Right ventricle myocardium inferior (tissue), 1 donor: ENCODE results near the gene TMEM217. TPM values are rescaled to one million over a fixed set of nuclear protein-coding genes. Genes with fewer than 3 reads are reported as not detected.
"Not testable (repeated sequence)": the region's sequence is repeated elsewhere in the genome, so short reads cannot be mapped to it uniquely, and the experiment has no call there.

Source experiments
- ATAC-seq: fragments of 200-7000 bp; cut with Tn5 transposase; one replicate; pipeline ENCODE4 v1.9.1; 2020; ENCODE audit warnings: mild to moderate bottlenecking, moderate library complexity
- DNase-seq: peaks from one replicate; pipeline ENCODE4 v3.0.0; 2021; ENCODE audit errors: missing footprints
- intact Hi-C: fragments of 100-400 bp; cut with DNase I; formaldehyde crosslinking; loops from one replicate; pipeline ENCODE4 v1.11.0; 2022
- long read RNA-seq: library from polyadenylated mRNA; unstranded; transcript quantifications from one replicate; pipeline ENCODE4 v2.0.0, GENCODE V29; 2021
- total RNA-seq: library from RNA; stranded (reverse); fragmentation: NEBNext Ultra II Directional; extraction: Animal tissue kit (Norgen Biotek cat#: 25700); gene quantifications from one replicate; pipeline ENCODE4 v1.2.1, GENCODE V29; 2021
- donor health status: DM: no; HTN: yes; CAD: no; lungs with severe emphysema.

Gene TMEM217
- 0.30 TPM for total RNA-seq
- long read RNA-seq, result 0 reads

DNA sequence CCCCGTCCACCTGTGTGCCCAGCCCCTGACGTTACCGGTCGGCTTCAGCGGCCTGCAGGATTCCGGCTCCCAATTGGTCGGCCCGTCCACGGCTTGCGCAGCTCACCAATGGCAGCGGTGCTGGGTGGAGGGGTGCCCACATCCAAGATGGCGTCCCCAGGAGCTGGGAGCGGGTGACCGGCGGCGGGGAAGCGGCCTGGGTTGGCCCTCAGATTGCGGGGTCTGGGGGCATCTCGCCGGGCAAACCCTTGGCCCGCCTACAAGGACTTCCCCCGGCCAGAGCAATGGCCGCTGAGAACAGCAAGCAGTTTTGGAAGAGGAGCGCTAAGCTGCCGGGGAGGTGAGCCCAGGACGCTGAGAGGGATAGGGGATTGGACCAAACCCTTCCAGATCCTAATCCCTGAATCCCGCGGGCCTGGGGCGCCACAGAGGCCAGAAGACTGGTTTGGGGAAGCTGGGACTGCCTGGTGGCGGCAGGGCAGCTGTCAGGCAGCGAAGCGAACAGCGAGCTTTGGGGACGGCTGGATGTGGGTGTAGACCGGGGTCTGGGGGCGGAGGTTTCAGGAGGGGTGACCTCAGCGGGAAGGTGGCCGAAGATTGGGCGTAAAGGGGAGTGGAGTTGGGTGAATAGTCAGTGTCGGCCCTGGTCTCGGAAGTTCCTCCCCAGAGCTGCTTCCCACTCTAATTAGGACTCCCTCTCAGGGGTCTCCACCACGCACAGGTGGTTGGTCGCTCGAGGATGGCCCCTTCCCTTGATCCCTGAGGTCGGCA, at the start of gene TMEM217, which contains the start of gene TBC1D22B:
Gene TMEM217 (minus strand): TSS at position 511 of the 771 bp plus-strand sequence. CDS start 39,114 bp downstream, outside the sequence.
Gene TBC1D22B (plus strand): TSS at position 139 of the 771 bp plus-strand sequence. CDS start 146 bp downstream, at position 285.
- intact Hi-C loops, result loop anchor here (2.0 kb wide), 1 partner anchor 27 kb away; no protein-coding TSS in a partner anchor
- DNase-seq (peak; percentile 96), ATAC-seq (peak; percentile 100)

DNA sequence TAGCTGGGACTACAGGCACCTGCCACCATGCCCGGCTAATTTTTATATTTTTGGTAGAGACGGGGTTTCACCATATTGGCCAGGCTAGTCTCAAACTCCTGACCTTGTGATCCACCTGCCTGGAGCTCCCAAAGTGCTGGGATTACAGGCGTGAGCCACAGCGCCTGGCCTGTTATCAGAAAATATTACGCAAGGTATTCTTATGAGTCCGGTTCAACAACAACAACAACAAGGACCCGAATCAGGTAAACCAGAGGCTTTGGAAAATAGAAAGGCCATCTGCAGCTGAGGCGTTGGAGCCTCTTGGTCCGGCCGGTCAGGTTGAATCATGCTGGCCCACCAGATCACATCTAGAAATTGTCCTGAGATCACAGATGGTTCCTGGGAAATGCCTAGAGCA, 49.5 kb upstream of the TMEM217 start:
- intact Hi-C loops, ATAC-seq, DNase-seq: not testable (repeated sequence)

DNA sequence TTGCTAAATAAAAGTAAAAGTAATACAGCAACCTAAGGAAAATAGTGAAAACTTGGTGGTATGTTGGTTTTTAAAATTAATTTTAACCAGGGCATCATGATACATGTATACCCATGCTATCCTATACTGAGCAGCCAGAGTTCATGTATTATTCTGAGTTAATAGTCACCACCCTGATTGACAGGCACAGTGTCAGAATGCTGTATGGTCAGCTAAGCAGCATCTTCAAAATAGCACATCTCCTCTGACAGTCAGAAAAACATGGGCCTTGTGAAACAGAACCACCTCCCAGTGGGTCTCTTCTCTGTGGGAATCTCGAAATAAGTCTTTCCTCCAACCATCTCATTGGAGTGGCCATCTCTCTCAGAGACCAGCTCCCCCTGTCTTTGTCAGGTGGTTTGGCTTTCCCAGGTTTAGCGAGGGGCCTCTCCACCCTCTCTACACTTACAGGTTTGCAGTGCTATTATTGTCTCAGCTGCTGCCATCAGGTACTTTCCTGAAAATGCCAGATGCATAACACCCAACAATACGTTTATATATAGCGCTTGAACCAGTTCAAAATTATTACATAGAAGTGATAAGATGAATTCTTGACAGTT, 48.8 kb upstream of the TMEM217 start:
- DNase-seq (no peak), ATAC-seq (no peak)
- intact Hi-C loops, result no loop called here

DNA sequence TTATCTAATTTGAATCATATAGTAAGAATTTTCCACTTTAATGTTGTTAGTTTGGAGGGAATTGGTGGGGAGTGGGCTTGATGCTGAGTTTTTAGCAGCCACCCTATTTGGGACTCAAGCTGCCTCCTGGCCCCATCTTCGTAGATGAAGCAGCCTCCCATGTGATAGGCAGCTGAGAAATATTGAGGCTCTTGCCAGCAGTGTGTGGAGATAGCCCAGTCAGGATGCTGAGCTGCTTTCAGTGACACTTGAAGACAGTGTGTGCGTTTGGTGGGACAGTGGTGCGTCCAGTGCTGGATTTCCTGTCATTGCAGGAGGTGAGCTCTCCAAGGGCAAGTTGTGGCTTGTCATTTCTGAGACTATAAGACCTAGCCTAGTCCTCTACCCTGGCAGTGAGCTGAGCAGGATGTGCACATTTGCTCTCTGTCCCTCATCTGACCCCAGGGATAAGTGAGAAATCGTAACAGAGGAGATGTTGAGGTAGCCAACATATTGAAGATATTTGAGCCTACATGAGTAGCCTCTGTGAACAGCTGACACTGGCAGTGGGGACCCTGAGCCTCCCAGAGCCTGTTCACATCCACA, 48.0 kb upstream of the TMEM217 start:
- intact Hi-C loops, result no loop called here
- no peak for DNase-seq
- ATAC-seq, result no peak

GRCh38 chr6:37304766-37305165, 46.8 kb upstream of the TMEM217 start:
- ATAC-seq (no peak), DNase-seq (no peak)
- intact Hi-C loops, result no loop called here

DNA sequence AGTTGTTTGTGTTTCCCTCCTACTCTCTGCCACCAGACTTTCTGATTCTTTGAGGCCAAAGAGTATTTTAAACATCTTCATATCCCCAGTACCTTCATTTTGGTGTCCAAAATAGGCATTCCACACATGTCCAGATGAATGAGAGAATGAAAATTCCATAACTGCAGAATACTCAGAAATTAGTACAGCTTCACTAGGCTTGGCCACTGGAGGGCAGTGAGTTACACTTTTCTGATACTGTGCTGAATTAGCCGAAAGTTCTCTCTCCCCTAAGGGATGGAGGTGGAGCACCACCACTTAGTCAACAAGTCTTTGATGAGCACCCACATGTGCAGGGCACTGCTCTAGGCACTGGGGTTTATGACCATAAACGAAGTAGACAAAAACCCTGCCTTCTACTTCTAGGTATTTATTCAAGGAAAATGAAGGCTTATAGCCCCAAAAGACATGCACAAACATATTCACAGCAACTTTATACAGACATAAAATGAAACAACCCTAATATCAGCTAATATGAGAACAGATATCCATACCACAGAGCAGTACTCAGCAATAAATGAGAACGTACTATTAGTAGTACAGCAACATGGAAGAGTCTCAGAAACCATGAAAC, 46.1 kb upstream of the TMEM217 start:
- DNase-seq, result no peak
- intact Hi-C loops, result no loop called here
- peak; percentile 53 for ATAC-seq

GRCh38 chr6:37303091-37303660, 45.2 kb upstream of the TMEM217 start:
- intact Hi-C loops, result no loop called here
- no peak for ATAC-seq
- no peak for DNase-seq

DNA sequence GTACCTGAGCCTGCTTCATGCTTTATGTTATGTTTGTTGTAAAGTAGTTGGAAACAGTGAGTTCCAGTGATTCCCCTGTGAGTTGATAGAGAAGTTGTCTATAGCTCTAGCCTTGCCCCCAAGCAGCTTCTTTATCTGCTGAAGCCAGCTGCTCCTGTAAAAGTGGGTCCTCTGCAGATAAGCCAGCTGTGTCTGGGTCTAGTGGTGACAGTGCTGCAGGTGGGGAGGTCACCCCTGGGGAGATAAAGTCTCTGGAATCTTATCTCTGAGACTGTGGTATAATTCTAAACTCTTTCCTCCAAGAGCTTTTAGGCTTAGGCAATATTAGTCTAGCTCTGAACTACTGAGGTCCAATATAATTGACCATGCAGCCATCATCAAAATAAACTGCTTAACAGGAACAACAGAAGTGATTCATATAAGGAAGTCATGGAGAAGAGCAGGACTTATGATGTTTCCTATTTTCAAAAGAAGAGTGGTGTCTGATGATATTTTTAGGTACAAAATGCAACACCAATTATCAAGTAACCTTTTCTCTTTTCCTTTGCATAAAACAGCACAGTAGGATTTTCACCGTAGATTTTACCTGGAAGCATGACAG, 44.2 kb upstream of the TMEM217 start:
- intact Hi-C loops, result no loop called here
- DNase-seq (no peak), ATAC-seq (no peak)

GRCh38 chr6:37299990-37300389, 42.0 kb upstream of the TMEM217 start:
- intact Hi-C loops, result no loop called here

GRCh38 chr6:37298958-37299357, 41.0 kb upstream of the TMEM217 start:
- intact Hi-C loops, result no loop called here
- ATAC-seq, result no peak
- no peak for DNase-seq

More at GRCh38 chr6:37299990-37300389, 42.0 kb upstream of the TMEM217 start:
- DNase-seq (no peak), ATAC-seq (no peak)

- ATAC-seq, intact Hi-C loops, DNase-seq: not testable (repeated sequence)
Observed at GRCh38 chr6:37297637-37298036, 39.7 kb upstream of the TMEM217 start.

GRCh38 chr6:37293426-37293825, 35.5 kb upstream of the TMEM217 start:
- intact Hi-C loops, result no loop called here
- ATAC-seq, result no peak
- DNase-seq, result no peak

DNA sequence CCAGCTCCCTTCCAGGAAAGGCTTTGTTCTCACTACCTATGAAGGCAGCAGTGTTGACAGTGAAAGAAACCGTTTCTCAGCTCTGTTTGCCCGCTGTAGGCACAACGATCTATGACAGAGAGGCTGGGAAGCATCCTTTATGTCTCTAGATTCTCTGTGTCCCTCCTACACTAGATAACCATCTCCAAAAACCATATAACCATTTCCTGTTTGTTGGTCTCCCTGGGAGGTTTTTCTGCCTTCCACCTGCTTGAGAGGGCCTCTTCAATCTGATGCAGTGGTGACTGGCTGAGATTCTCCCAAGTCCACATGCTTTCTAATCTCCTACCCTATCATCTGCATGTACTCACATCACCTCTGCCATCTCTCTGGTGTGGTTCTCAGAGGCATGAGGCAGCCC, 32.0 kb upstream of the TMEM217 start:
- intact Hi-C loops, result no loop called here
- no peak for ATAC-seq
- no peak for DNase-seq

- DNase-seq (no peak), ATAC-seq (no peak)
- intact Hi-C loops, result no loop called here
Observed at GRCh38 chr6:37288247-37288646, 30.3 kb upstream of the TMEM217 start.

GRCh38 chr6:37287519-37288157, 29.7 kb upstream of the TMEM217 start:
- intact Hi-C loops, result no loop called here
- ATAC-seq (no peak), DNase-seq (no peak)

DNA sequence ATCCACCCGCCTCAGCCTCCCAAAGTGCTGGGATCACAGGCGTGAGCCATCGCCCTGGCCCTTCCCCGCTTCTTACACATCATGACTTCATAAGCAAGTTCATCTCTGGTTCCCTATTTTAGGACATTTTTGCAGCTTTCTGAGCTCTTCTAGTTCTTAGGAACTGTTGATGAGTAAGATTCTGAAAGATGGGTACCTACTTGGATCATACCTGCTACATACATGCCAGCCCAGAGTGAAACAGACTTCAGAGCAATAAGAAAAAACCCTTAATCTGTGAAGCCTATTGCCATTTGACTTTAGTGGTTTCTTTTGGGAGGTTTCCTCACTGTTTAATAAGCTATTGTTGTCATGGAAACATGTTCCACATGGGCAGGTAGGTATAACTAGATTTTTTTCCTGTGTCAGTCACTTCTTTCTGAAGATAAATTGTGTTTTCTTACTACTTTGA, 27.9 kb upstream of the TMEM217 start:
- intact Hi-C loops, result loop anchor here (2.0 kb wide), 1 partner anchor 29 kb away; the partner anchor contains the start of gene TBC1D22B
- DNase-seq (no peak), ATAC-seq (no peak)

GRCh38 chr6:37284781-37285180, 26.8 kb upstream of the TMEM217 start:
- DNase-seq (no peak), ATAC-seq (no peak)
- intact Hi-C loops, result loop anchor here (2.0 kb wide), 1 partner anchor 28 kb away; the partner anchor contains the start of gene TBC1D22B

- intact Hi-C loops, result loop anchor here (2.0 kb wide), 1 partner anchor 27 kb away; the partner anchor contains the start of gene TBC1D22B
- ATAC-seq (peak; percentile 97), DNase-seq (peak; percentile 72)
Observed at GRCh38 chr6:37283671-37284151, 25.8 kb upstream of the TMEM217 start.
